Naive thymus-derived CD8-positive, alpha-beta T cell (primary cell): ENCODE data around the gene OR9Q1. TPM values are rescaled to one million over a fixed set of nuclear protein-coding genes. Genes with fewer than 3 reads are reported as not detected.
"Not testable (repeated sequence)": the region's sequence is repeated elsewhere in the genome, so short reads cannot be mapped to it uniquely, and the experiment has no call there.

Experiments used
- ATAC-seq, 2 donors: fragments of 150-1000 bp; cut with Tn5 transposase in 1 of 2; sonication (Bioruptor Pico), chemical (Tn5 transposase) in 1 of 2; 1 replicate in 1 of 2; 2 replicates in 1 of 2; pipeline ENCODE4 v1.10.0; 2021; ENCODE audit warnings: mild to moderate bottlenecking in 2 of 2, moderate library complexity in 2 of 2
- POLR2A ChIA-PET: fragments of 350-600 bp; sonication (Branson Sonifier 250); formaldehyde crosslinking; loops from one replicate; lab custom pipeline; 2021; ENCODE audit warnings: antibody characterized with exemption; lab: Charles Lee
- DNase-seq, 10 donors: peaks; one replicate each; pipeline versions ENCODE4 v3.0.0 to v3.0.0-alpha.2; 2020 to 2022
- H3K27ac Mint-ChIP-seq, 10 donors: one replicate each; pipeline ENCODE4 v1.8.0; 2020 to 2022; ENCODE audit warnings: mild to moderate bottlenecking in 10 of 10, mixed read lengths in 10 of 10, moderate library complexity in 4 of 10, inconsistent platforms in 1 of 10
- H3K27me3 Mint-ChIP-seq, 5 donors: one replicate each; pipeline ENCODE4 v1.8.0; 2021 to 2022; ENCODE audit warnings: mixed read lengths in 5 of 5
- H3K36me3 Mint-ChIP-seq, 3 donors: one replicate each; pipeline ENCODE4 v1.8.0; 2020 to 2022; ENCODE audit warnings: mixed read lengths in 3 of 3, mild to moderate bottlenecking in 2 of 3, inconsistent platforms in 1 of 3
- H3K4me1 Mint-ChIP-seq, 4 donors: one replicate each; pipeline ENCODE4 v1.8.0; 2021 to 2022; ENCODE audit warnings: mixed read lengths in 4 of 4
- H3K4me3 Mint-ChIP-seq, 10 donors: one replicate each; pipeline ENCODE4 v1.8.0; 2020 to 2022; ENCODE audit warnings: mild to moderate bottlenecking in 10 of 10, mixed read lengths in 10 of 10, moderate library complexity in 6 of 10, inconsistent platforms in 1 of 10
- H3K9me3 Mint-ChIP-seq, 9 donors: one replicate each; pipeline ENCODE4 v1.8.0; 2020 to 2022; ENCODE audit warnings: mixed read lengths in 9 of 9, mild to moderate bottlenecking in 3 of 9, inconsistent platforms in 1 of 9, moderate library complexity in 1 of 9
- polyA plus RNA-seq, 3 donors: library from polyadenylated mRNA; unstranded; fragments of 300-500 nt; fragmentation: Illumina TruSeq; gene quantifications; one replicate each; pipeline ENCODE4 v1.2.3, GENCODE V29; 2021
- total RNA-seq, 8 experiments: library from RNA in 2 of 8; stranded (reverse) in 2 of 8; gene quantifications; one replicate each; pipeline ENCODE4 v1.2.3 and lab custom pipeline; 2021 to 2026

OR9Q1 gene
- total RNA-seq, result not detected
- not detected for polyA plus RNA-seq
- total RNA-seq (lab: John Stamatoyannopoulos, UW), result 0 to 0.09 (median 0) reads per million in 6 experiments

GRCh38 chr11:58023435-58023931 lies at the start of gene OR9Q1:
Gene OR9Q1 (plus strand): TSS chr11:58023881. CDS start chr11:58179445, 155,564 bp downstream.
- no peaks in the 10 kb centered on the region for H3K9me3 Mint-ChIP-seq
- peaks cover 0 to 15% (median 0%) of the 10 kb centered on the region in 5 donors for H3K27me3 Mint-ChIP-seq
- no peaks in the 10 kb centered on the region for H3K4me1 Mint-ChIP-seq
- H3K4me3 Mint-ChIP-seq, result no peak within 1 kb of the TSS
- no peaks in the 10 kb centered on the region for H3K36me3 Mint-ChIP-seq
- DNase-seq (no peak), ATAC-seq (no peak)
- H3K27ac Mint-ChIP-seq, result no peak within 1 kb of the TSS
- POLR2A ChIA-PET, result no interaction called here

- Mint-ChIP-seq H3K4me3 (no peak overlapping the region), H3K27ac (no peak overlapping the region), H3K27me3 (peaks cover 7 to 37% (median 15%) of the 10 kb centered on the region in 5 donors), H3K4me1 (no peaks in the 10 kb centered on the region), H3K36me3 (peaks cover 0 to 4% (median 0%) of the 10 kb centered on the region in 3 donors), H3K9me3 (peaks cover 0 to 5% (median 0%) of the 10 kb centered on the region in 9 donors)
- POLR2A ChIA-PET, result no interaction called here
- DNase-seq, result no peak
- ATAC-seq, result no peak
Observed at GRCh38 chr11:57974132-57974531, 49.5 kb upstream of the OR9Q1 start.

GRCh38 chr11:57974848-57975601 lies 48.7 kb upstream of the OR9Q1 start:
- POLR2A ChIA-PET, result no interaction called here
- Mint-ChIP-seq H3K27ac (no peak overlapping the region), H3K36me3 (peaks cover 0 to 4% (median 0%) of the 10 kb centered on the region in 3 donors), H3K9me3 (peaks cover 0 to 5% (median 0%) of the 10 kb centered on the region in 9 donors), H3K4me1 (no peaks in the 10 kb centered on the region), H3K27me3 (peaks cover 6 to 28% (median 15%) of the 10 kb centered on the region in 5 donors), H3K4me3 (no peak overlapping the region)
- DNase-seq (no peak), ATAC-seq (no peak)

GRCh38 chr11:57977709-57978108 lies 46.0 kb upstream of the OR9Q1 start:
- Mint-ChIP-seq H3K9me3 (no peaks in the 10 kb centered on the region), H3K27ac (no peak overlapping the region)

GRCh38 chr11:57978686-57979531 lies 44.8 kb upstream of the OR9Q1 start:
- H3K27ac Mint-ChIP-seq, result no peak overlapping the region
- no peaks in the 10 kb centered on the region for H3K36me3 Mint-ChIP-seq
- DNase-seq, result no peak
- H3K4me3 Mint-ChIP-seq, result no peak overlapping the region
- H3K4me1 Mint-ChIP-seq, result no peaks in the 10 kb centered on the region
- H3K27me3 Mint-ChIP-seq, result peaks cover 0 to 20% (median 4%) of the 10 kb centered on the region in 5 donors
- ATAC-seq, result no peak
- H3K9me3 Mint-ChIP-seq, result peaks cover 0 to 2% (median 0%) of the 10 kb centered on the region in 9 donors
- POLR2A ChIA-PET, result no interaction called here

More at GRCh38 chr11:57977709-57978108, 46.0 kb upstream of the OR9Q1 start:
- ATAC-seq (no peak), DNase-seq (no peak)
- H3K4me3 Mint-ChIP-seq, result no peak overlapping the region
- POLR2A ChIA-PET, result no interaction called here
- H3K27me3 Mint-ChIP-seq, result peaks cover 7 to 26% (median 9%) of the 10 kb centered on the region in 5 donors
- H3K36me3 Mint-ChIP-seq, result no peaks in the 10 kb centered on the region
- no peaks in the 10 kb centered on the region for H3K4me1 Mint-ChIP-seq

GRCh38 chr11:57979532-57980079 lies 44.1 kb upstream of the OR9Q1 start:
- Mint-ChIP-seq H3K27ac (no peak overlapping the region), H3K4me3 (no peak overlapping the region), H3K4me1 (no peaks in the 10 kb centered on the region), H3K36me3 (no peaks in the 10 kb centered on the region), H3K9me3 (peaks cover 0 to 3% (median 0%) of the 10 kb centered on the region in 9 donors), H3K27me3 (peaks cover 0 to 20% (median 4%) of the 10 kb centered on the region in 5 donors)
- DNase-seq (no peak), ATAC-seq (no peak)
- POLR2A ChIA-PET, result no interaction called here

GRCh38 chr11:57980201-57980600 lies 43.5 kb upstream of the OR9Q1 start:
- H3K27me3 Mint-ChIP-seq, result peaks cover 0 to 20% (median 4%) of the 10 kb centered on the region in 5 donors
- H3K4me3 Mint-ChIP-seq, result no peak overlapping the region
- ATAC-seq, result no peak
- H3K4me1 Mint-ChIP-seq, result no peaks in the 10 kb centered on the region
- H3K27ac Mint-ChIP-seq, result no peak overlapping the region
- POLR2A ChIA-PET, result no interaction called here
- peaks cover 0 to 3% (median 0%) of the 10 kb centered on the region in 9 donors for H3K9me3 Mint-ChIP-seq
- no peak for DNase-seq
- no peaks in the 10 kb centered on the region for H3K36me3 Mint-ChIP-seq

- no peak for DNase-seq
- no peaks in the 10 kb centered on the region for H3K36me3 Mint-ChIP-seq
- H3K9me3 Mint-ChIP-seq, result peaks cover 0 to 3% (median 0%) of the 10 kb centered on the region in 9 donors
- H3K27me3 Mint-ChIP-seq, result peaks cover 0 to 20% (median 4%) of the 10 kb centered on the region in 5 donors
- no peak overlapping the region for H3K27ac Mint-ChIP-seq
- POLR2A ChIA-PET, result no interaction called here
- no peak for ATAC-seq
- no peaks in the 10 kb centered on the region for H3K4me1 Mint-ChIP-seq
- no peak overlapping the region for H3K4me3 Mint-ChIP-seq
Observed at GRCh38 chr11:57981536-57981935, 42.1 kb upstream of the OR9Q1 start.

- Mint-ChIP-seq H3K36me3 (no peaks in the 10 kb centered on the region), H3K27me3 (peaks cover 0 to 13% (median 4%) of the 10 kb centered on the region in 5 donors), H3K4me3 (no peak overlapping the region), H3K4me1 (no peaks in the 10 kb centered on the region), H3K9me3 (peaks cover 0 to 10% (median 2%) of the 10 kb centered on the region in 9 donors), H3K27ac (no peak overlapping the region)
- DNase-seq (no peak), ATAC-seq (no peak)
- POLR2A ChIA-PET, result no interaction called here
Observed at GRCh38 chr11:57982776-57983175, 40.9 kb upstream of the OR9Q1 start.

GRCh38 chr11:57983191-57983590 lies 40.5 kb upstream of the OR9Q1 start:
- ATAC-seq (no peak), DNase-seq (no peak)
- no peaks in the 10 kb centered on the region for H3K36me3 Mint-ChIP-seq
- no peaks in the 10 kb centered on the region for H3K4me1 Mint-ChIP-seq
- peaks cover 0 to 13% (median 5%) of the 10 kb centered on the region in 5 donors for H3K27me3 Mint-ChIP-seq
- POLR2A ChIA-PET, result no interaction called here
- H3K9me3 Mint-ChIP-seq, result peaks cover 0 to 14% (median 4%) of the 10 kb centered on the region in 9 donors
- H3K4me3 Mint-ChIP-seq, result no peak overlapping the region
- no peak overlapping the region for H3K27ac Mint-ChIP-seq

- H3K9me3 Mint-ChIP-seq, POLR2A ChIA-PET, DNase-seq, H3K4me1 Mint-ChIP-seq, ATAC-seq, H3K4me3 Mint-ChIP-seq, H3K27ac Mint-ChIP-seq, H3K36me3 Mint-ChIP-seq: not testable (repeated sequence)
- peaks cover 9 to 20% (median 18%) of the 10 kb centered on the region in 5 donors for H3K27me3 Mint-ChIP-seq
Observed at GRCh38 chr11:57999523-57999922, 24.2 kb upstream of the OR9Q1 start.

- H3K36me3 Mint-ChIP-seq, DNase-seq, H3K9me3 Mint-ChIP-seq, H3K27ac Mint-ChIP-seq, ATAC-seq, H3K4me1 Mint-ChIP-seq, POLR2A ChIA-PET, H3K4me3 Mint-ChIP-seq: not testable (repeated sequence)
- H3K27me3 Mint-ChIP-seq, result peaks cover 10 to 25% (median 20%) of the 10 kb centered on the region in 5 donors
Observed at GRCh38 chr11:58000021-58000420, 23.7 kb upstream of the OR9Q1 start.
